Fibroblast of skin of abdomen (primary cell): ENCODE measurements around the gene SESN3. TPM values are rescaled to one million over a fixed set of nuclear protein-coding genes. Genes with fewer than 3 reads are reported as not detected.
"Not testable (repeated sequence)": the region's sequence is repeated elsewhere in the genome, so short reads cannot be mapped to it uniquely, and the experiment has no call there.

Source experiments
- DNase-seq: peaks from one replicate; pipeline ENCODE4 v3.0.0-alpha.2; 2013
- polyA plus RNA-seq, 2 experiments: library from polyadenylated mRNA; unstranded; fragments of 120-200 nt; gene quantifications; one replicate each; pipeline ENCODE4 v1.2.1, GENCODE V29; 2013; ENCODE audit not compliant: insufficient read length in 2 of 2

Gene SESN3
- 10.7 TPM for polyA plus RNA-seq (2013, experiment 1 of 2; ENCODE audit: insufficient read length)
- 9.6 TPM for polyA plus RNA-seq (2013, experiment 2 of 2; ENCODE audit: insufficient read length)

- DNase-seq = peak; percentile 100
Measured at GRCh38 chr11:95231127-95231880, at the start of gene SESN3. Gene SESN3, minus strand, starts transcription at chr11:95231202. Its CDS starts 342 bp downstream, at chr11:95230860.

GRCh38 chr11:95279921-95280868 lies 49.2 kb upstream of the SESN3 start:
- DNase-seq = peak; percentile 20

DNA sequence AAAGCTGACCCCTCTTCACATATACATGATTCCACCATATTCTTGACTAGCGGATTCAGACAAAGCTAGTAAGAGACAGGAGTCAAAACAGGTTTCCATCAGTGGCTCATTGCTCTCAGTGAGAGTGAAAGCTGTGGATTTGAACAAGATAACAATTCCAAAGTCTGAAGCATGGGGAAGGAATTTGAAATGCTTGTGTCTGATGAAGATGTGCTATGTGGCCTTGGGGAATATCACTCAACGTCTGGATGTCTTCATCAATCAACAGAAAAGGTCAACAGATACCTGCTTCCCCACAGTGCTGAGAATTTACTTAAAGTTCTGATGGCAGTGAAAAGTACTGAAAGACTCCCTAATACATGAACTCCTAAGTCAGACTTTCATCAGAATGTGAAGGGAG lies 46.9 kb upstream of the SESN3 start:
- DNase-seq = no peak

DNA sequence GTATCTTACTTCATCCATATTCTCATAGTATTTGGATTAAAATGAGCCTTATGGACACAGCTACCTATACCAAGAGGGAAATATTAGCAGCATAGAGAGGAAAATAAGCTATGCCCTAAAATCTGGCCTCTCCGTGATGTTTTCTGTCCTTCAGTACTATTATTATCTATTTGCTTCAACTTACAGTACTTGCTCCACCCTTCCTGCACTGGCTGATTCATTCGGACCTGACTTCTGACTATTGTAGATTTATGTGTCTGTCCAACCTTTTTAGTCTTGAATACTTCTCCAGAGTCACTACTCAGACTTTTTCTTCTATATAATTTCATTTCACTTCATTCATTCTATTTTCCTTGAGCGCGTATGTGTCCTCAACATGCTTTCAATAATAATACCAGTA lies 45.1 kb upstream of the SESN3 start:
- DNase-seq = no peak

- not testable (repeated sequence) for DNase-seq
Measured at GRCh38 chr11:95273618-95274017, 42.6 kb upstream of the SESN3 start.

- DNase-seq = no peak
Measured at GRCh38 chr11:95269036-95269819, 38.2 kb upstream of the SESN3 start.

DNA sequence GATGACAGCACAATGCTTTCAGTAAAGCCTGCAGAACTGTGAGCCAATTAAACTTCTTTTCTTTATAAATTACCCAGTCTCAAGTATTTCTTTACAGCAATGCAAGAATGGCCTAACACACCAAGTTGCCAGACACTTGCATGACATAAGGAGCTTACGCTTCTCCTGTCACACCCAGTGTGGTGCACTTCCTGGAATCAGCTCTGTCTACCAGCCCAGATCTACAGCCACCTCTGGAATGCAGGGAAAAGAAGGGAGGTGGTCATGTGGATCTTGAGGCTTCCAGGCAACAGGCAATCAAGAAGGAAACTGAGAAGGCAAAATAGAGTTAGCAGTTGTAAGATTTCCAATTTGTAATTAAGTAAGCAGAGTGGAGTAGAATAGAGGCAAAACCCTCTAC lies 37.4 kb upstream of the SESN3 start:
- no peak for DNase-seq

- no peak for DNase-seq
Measured at GRCh38 chr11:95267601-95268213, 36.7 kb upstream of the SESN3 start.

- peak; percentile 15 for DNase-seq
Measured at GRCh38 chr11:95266751-95267374, 35.9 kb upstream of the SESN3 start.

DNA sequence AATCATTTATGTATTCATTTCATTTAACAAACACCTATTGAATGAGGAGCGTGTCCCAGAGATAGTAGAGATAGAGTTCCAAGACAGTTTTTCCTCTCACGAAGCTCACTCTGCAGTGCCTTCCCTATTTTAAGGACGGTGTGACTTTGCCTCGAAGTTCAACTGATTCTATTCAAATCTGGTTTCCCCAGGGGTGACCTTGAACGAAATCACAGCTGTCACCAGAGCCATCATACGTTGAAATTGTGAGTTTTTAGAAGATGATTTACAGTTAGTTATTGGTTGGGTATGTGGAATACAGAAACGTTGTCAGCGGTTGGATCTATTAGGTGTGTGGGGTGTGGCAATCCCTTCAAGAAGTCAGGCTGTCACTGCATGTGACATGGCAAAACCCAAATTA lies 33.9 kb upstream of the SESN3 start:
- no peak for DNase-seq

DNA sequence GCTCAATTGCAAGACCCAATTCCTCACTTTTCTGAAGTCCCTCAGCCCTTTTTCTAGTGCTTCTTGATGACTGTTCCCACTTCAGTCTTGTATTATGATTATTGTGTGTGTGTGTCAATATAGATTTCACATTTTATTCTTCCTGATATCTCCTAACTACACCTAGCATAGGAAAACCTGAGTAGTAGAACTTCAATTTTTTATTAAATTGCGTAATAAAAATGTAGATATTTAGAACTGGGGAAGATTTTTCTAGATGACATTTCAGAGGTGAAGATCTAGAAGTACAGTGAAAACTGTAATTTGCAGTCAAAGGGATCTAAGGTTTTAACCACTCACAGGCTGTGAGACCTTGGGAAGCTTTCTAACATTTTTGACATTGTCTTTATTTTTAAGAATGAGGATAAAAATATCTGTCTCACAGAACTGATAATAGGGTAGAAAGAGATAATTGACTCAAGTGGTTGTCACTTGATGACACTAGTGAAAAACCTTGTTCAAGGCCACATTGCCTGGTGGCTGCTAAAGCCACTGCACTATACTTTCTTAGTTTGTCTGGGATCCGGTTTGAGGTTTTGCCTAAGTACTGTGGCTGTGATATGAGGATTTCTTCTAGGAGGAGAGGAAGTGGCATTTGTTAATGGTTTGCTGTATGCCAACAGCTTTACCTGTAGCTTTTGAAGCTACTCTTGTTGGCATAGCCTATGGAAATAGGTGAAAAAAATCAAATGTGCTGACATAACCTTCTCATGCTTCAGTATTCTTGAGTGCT lies 32.2 kb upstream of the SESN3 start:
- DNase-seq = no peak

GRCh38 chr11:95257456-95257971 lies 26.5 kb upstream of the SESN3 start:
- DNase-seq = no peak

- DNase-seq = peak; percentile 13
Measured at GRCh38 chr11:95256321-95256779, 25.3 kb upstream of the SESN3 start.

GRCh38 chr11:95255251-95256145 lies 24.5 kb upstream of the SESN3 start:
- DNase-seq = no peak

- no peak for DNase-seq
Measured at GRCh38 chr11:95254716-95255115, 23.7 kb upstream of the SESN3 start.

- DNase-seq = peak; percentile 87
Measured at GRCh38 chr11:95254131-95254704, 23.2 kb upstream of the SESN3 start.

DNA sequence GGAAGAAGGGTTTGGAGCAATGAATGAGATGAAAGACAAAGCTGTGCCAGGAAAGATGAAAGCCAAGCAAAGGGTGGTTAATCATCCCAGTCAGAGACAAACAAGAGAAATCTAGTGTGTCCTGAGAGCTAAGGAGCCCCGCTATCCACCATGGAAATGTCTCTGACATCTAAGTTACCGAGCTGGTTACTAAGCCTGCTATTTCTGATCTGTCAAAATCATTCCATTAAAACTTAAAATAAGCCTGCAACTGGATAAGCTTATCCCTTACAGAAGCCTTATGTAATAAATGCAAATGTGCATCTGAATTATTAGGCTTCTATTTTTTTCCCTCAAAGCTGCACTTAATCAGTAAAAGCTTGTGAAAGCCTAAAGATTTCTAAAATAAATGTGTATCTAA lies 22.1 kb upstream of the SESN3 start:
- no peak for DNase-seq

DNA sequence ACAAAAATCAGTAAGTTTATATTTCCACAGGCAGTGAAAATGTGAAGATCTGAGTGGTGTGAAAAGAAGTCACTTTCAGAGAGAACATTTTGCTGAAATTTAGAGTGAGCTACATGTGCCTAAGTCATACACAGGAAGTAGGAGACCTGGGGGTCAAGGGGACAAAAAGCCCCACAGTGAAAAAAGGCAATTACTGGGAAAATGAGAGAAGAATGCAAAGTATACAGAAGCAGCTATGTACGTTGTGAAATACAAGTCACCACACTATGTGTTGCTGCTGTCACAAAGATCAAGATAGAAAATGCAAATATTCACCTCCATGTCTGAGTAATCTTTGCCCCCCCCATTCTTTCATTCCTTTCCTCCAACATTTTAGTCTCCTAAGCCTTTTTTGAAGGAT lies 21.6 kb upstream of the SESN3 start:
- no peak for DNase-seq

DNA sequence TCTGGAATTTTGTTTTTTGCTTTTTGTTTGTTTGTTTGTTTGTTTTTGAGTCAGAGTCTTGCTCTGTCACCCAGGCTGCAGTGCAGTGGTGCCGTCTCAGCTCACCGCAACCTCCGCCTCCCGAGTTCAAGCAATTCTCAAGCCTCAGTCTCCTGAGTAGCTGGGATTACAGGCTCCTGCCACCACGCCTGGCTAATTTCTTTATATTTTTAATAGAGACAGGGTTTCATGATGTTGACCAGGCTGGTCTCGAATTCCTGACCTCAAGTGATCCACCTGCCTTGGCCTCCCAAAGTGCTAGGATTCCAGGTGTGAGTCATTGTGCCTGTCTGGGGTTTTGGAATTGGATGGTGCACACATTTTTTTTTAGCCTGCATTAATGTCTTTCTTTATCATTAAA lies 20.9 kb upstream of the SESN3 start:
- not testable (repeated sequence) for DNase-seq
